GM10847 (cell line): ENCODE results near the gene KCNH3.

Experiments used
- POLR2A ChIP-seq: IDR thresholded peaks from 2 replicates; pipeline ENCODE4 v1.6.1; 2011; ENCODE audit not compliant: insufficient read length; ENCODE audit errors: extremely low read depth

The KCNH3 gene

GRCh38 chr12:49539406-49540228 is 787 bp downstream of the KCNH3 start:
- no peak for TF ChIP-seq POLR2A

- no peak for TF ChIP-seq POLR2A
Observed at GRCh38 chr12:49540229-49541139, 1.7 kb downstream of the KCNH3 start.

DNA sequence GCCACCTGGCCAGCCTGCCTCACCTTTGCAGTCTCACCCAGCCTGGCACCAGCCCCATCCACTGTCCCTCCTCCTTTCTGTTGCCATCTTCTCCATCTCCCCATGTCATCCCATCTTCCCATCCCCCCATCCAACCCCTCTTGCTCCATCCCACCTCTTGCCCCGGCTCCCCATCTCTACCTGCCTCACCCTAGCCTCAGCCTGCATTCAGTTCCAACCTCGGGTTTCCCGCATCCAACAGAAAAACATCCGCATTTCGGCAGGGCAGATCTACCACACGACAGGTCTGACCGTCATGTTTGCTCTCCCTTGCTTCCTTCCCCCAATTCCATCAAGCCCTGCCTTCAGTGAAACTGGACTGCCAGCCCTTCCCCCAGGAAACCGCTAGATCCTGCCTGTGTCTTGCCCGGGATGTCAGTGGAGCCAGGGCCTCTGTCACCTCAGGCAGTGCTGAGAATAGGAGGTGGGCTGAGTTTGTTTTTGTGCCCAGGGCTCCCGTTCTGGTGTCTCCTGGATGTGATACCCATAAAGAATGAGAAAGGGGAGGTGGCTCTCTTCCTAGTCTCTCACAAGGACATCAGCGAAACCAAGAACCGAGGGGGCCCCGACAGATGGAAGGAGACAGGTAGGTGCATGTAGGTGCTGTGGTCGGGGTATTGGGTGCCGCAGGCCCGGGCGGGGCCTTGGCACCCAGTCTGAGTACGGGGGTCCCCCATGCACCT is 2.5 kb downstream of the KCNH3 start:
- no peak for TF ChIP-seq POLR2A

DNA sequence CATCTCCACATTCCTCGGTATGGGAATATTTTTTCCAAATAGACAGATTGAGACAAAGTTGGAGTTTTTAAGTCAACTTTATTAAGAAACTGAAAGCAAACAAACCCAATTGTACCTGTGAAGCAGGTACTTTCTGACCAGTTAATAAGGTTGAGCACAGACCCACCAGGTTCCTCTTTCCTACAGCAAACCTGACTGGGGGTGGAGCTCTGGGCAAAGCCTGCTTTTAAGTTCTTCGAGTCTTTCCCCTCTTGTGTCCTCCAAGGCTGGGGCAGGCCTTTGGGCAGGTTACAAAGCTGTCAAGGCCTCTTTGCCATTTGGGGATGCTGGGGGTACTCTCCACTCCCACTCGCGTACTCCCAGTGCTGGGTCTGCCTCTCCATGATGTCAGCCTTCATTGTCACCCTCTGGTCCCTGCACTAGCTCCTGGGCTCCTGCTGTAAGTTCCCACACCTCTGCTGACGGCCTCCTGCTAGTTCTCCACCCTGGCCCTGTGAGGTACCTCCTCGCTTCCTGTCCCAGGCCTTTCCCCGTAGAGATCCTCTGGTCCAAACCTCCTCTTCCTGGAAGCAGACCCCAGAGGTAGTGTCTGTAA is 3.2 kb downstream of the KCNH3 start:
- TF ChIP-seq POLR2A = no peak

DNA sequence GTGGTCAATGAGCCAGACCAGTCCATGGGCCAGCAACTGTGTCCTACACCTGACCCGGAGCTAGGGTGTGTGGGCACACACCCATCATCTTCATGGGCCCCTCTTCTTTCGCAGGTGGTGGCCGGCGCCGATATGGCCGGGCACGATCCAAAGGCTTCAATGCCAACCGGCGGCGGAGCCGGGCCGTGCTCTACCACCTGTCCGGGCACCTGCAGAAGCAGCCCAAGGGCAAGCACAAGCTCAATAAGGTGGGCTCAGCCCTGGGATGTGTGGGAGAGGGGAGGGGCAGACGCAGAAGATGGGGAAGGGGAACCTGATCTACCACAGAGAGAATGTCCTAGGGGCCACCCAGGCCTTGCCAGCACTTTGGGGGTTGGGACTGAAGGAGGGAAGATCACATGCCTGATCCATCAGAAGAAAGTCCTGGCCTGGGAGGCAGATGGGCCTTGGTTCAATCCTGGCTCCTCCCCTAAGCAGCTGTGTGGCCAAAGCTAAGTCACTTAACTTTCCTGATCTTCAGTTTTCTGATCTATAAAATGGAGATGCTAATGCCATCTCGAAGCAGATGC is 3.8 kb downstream of the KCNH3 start:
- TF ChIP-seq POLR2A = no peak

DNA sequence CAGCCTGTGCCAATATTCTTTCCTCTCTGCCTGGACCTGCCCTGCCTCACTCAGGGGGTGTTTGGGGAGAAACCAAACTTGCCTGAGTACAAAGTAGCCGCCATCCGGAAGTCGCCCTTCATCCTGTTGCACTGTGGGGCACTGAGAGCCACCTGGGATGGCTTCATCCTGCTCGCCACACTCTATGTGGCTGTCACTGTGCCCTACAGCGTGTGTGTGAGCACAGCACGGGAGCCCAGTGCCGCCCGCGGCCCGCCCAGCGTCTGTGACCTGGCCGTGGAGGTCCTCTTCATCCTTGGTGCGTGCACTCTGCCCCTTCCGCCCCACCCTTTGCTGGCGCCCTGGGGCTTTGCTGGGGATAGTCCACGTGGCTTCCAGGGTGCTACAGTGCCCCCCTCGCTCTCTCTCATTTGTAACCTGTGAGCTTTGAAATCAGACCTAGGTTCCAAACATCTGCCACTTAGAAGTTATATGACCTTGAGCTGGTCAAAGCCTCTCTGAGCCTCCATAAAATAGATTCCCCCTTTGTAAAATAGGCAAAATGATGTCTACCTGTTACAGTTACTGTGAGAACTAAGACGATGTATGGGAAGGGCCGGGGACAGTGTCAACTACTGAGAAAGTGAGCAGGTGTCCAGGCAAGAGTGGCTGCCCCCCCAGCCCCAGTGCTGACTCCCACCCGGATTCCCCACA is 4.5 kb downstream of the KCNH3 start:
- TF ChIP-seq POLR2A = no peak

- no peak for TF ChIP-seq POLR2A
Observed at GRCh38 chr12:49543914-49544815, 5.3 kb downstream of the KCNH3 start.

DNA sequence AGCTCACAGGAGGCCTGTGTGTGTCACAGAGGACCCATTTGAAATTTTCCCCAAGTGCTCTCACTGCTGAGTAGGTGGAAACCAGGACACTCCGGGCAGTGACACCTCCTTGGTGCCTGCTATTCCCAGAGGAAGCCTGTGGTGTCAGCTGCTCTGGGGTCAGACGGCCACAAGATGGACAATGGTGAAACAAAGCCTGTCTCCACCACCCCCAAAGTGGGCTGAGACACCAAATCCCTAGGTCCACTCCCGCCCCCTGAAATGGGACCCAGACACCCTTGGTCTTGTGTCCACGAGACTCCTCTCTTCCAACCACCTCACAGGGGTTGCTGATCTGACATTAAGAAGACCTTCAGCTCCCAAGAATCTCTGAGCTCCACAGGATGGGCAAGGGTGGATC is 7.0 kb downstream of the KCNH3 start:
- no peak for TF ChIP-seq POLR2A

GRCh38 chr12:49546481-49546880 is 7.7 kb downstream of the KCNH3 start:
- TF ChIP-seq POLR2A = no peak

DNA sequence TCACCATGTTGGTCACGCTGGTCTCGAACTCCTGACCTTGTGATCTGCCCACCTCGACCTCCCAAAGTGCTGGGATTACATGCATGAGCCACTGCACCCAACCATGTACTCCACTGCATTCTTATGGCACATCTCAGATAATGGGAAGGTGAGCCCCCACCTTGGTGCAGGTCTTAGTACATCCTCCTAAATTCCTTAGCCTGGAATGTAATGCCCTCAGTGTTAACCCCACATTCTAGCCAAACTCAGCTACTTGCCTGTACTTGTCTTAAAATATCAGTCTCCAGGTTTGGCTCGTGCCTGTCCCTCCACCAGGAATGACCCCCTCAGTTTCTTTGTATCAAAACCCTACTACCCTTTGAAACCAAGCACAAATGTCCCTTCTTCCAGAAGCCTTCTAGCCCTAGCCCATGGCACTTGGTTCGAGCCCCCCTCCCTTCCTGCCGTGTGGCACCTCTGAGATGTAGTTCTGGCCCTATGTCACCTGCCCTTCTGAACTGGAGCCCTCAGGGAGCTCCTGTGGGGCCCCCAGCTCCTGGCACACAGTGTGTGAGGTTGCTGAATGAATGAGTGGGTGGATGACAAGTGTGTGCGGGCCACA is 8.4 kb downstream of the KCNH3 start:
- TF ChIP-seq POLR2A = no peak

GRCh38 chr12:49548481-49548821 is 9.6 kb downstream of the KCNH3 start:
- TF ChIP-seq POLR2A = no peak

DNA sequence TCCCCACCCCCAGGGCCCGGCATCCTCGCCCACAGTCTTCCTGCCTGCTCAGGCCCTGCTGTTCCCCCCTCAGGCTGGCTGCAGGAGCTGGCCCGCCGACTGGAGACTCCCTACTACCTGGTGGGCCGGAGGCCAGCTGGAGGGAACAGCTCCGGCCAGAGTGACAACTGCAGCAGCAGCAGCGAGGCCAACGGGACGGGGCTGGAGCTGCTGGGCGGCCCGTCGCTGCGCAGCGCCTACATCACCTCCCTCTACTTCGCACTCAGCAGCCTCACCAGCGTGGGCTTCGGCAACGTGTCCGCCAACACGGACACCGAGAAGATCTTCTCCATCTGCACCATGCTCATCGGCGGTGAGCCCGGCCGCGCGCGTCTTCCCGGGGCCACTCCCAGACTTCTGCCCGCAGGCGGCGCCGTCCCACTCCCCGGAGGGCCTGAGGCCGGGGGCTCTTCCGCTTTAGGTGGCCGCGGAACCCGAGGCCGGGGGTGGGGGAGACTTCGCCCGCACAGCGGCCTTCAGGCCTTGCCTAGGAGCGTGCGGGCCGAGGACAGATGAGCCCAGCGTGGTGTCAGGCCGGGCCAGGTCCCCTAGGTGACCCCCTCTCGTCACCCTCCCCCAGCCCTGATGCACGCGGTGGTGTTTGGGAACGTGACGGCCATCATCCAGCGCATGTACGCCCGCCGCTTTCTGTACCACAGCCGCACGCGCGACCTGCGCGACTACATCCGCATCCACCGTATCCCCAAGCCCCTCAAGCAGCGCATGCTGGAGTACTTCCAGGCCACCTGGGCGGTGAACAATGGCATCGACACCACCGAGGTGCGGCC is 10.2 kb downstream of the KCNH3 start:
- no peak for TF ChIP-seq POLR2A
